Psoas muscle (tissue), 8 donors: ENCODE results near the gene INSIG1. TPM values are rescaled to one million over a fixed set of nuclear protein-coding genes. Genes with fewer than 3 reads are reported as not detected.

Experiments used
- ATAC-seq, 4 donors: fragments of 200-7000 bp; cut with Tn5 transposase; one replicate each; pipeline ENCODE4 v1.9.1; 2020; ENCODE audit warnings: moderate library complexity in 3 of 4, mild to moderate bottlenecking in 2 of 4
- DNase-seq, 2 donors: peaks; one replicate each; pipeline ENCODE4 v3.0.0-alpha.2; 2020
- H3K27ac ChIP-seq: fragments of 200-600 bp; one replicate; pipeline ENCODE4 v1.8.0; 2022
- H3K27me3 ChIP-seq, 3 donors: fragments of 200-600 bp in 1 of 3; one replicate each; pipeline versions ENCODE4 v1.6.1 to v1.8.0; 2013 to 2022; ENCODE audit warnings: low read length in 2 of 3, mild to moderate bottlenecking in 2 of 3, moderate library complexity in 1 of 3; ENCODE audit not compliant: insufficient read depth in 3 of 3
- H3K36me3 ChIP-seq, 2 donors: fragments of 200-600 bp in 1 of 2; one replicate each; pipeline versions ENCODE4 v1.6.1 to v1.8.0; 2013 to 2022; ENCODE audit warnings: low read depth in 1 of 2, mild to moderate bottlenecking in 1 of 2, moderate library complexity in 1 of 2; ENCODE audit not compliant: insufficient read depth in 1 of 2
- H3K4me1 ChIP-seq: fragments of 200-600 bp; one replicate; pipeline ENCODE4 v1.8.0; 2022
- H3K4me3 ChIP-seq: fragments of 200-600 bp; one replicate; pipeline ENCODE4 v1.8.0; 2022; ENCODE audit warnings: mild to moderate bottlenecking
- H3K9me3 ChIP-seq: fragments of 200-600 bp; one replicate; pipeline ENCODE4 v1.8.0; 2022
- WGBS, 3 donors: extraction: QIAGEN DNeasy Blood & Tissue Kit; methylation state at CpG; one replicate each; pipeline versions ENCODE4 v1.1.6 to v1.1.7; 2013; 5-methylcytosine and 5-hydroxymethylcytosine counted together
- intact Hi-C, 2 donors: fragments of 100-400 bp; cut with DNase I; formaldehyde crosslinking; loops; one replicate each; pipeline versions ENCODE4 v1.11.0 to v1.14.2; 2022
- polyA plus RNA-seq, 3 donors: library from polyadenylated mRNA; stranded (reverse); fragments of 200-250 nt; gene quantifications; one replicate each; pipeline ENCODE4 v1.2.3, GENCODE V29; 2013
- total RNA-seq, 4 donors: library from RNA; stranded (reverse); fragmentation: NEBNext Ultra II Directional in 2 of 4; extraction: Animal tissue kit (Norgen Biotek cat#: 25700) in 2 of 4; gene quantifications; one replicate each; pipeline versions ENCODE4 v1.2.1 to v1.2.4, GENCODE V29; 2021 to 2023
- TF ChIP-seq, protein P1 (sequence below): fragments of 200-600 bp; IDR thresholded peaks from one replicate; pipeline ENCODE4 v1.8.0; 2022; ENCODE audit warnings: antibody characterized with exemption
- donor health status: healthy with polysubstance abuse.
- donor health status: DM: no; HTN: no; CAD: no; lungs with moderate emphysema.
- donor health status: Bipolar disorder and iron deficiency.
- donor health status: healthy.
- donor health status: DM: yes; HTN: yes; CAD: no.
- donor health status: DM: no; HTN: no; CAD: no.
- donor health status: DM: no; HTN: no; CAD: no.
- donor health status: DM: yes; HTN: yes; CAD: no.

INSIG1 gene
- total and polyA plus RNA-seq, 7 donors: 4.0 to 20.0 (median 7.4) TPM

DNA sequence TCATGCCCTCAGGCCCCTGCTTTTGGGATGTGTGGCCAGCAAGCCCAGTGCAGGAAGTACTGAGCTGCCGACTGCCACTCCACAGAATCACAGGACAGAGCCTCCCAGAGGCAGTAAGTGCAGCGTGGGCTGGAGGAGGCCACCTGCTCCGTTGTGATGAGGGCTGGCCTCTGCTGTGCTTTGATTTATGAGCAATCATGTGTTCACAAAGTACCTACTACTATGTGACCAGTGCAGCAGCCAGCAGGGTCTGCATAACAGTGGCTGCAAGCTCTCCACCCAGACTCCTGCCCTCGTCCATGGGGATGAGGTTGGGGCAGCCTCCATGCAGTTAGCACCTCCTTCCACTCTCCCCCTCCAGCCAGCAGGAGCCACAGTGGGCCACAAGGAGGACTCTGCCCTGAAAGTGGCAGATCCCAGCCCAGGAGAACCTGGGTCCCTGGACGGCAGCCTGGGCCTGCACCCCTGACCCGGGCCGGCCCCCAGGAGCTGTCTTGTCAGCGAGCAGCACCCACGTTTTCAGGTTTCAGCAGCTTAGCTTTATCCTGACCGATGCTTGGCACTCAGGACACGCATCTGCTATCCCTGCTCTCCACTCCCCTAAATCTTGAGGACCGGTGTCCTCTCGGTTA, 37.7 kb upstream of the INSIG1 start:
- TF ChIP-seq, protein P1, sequence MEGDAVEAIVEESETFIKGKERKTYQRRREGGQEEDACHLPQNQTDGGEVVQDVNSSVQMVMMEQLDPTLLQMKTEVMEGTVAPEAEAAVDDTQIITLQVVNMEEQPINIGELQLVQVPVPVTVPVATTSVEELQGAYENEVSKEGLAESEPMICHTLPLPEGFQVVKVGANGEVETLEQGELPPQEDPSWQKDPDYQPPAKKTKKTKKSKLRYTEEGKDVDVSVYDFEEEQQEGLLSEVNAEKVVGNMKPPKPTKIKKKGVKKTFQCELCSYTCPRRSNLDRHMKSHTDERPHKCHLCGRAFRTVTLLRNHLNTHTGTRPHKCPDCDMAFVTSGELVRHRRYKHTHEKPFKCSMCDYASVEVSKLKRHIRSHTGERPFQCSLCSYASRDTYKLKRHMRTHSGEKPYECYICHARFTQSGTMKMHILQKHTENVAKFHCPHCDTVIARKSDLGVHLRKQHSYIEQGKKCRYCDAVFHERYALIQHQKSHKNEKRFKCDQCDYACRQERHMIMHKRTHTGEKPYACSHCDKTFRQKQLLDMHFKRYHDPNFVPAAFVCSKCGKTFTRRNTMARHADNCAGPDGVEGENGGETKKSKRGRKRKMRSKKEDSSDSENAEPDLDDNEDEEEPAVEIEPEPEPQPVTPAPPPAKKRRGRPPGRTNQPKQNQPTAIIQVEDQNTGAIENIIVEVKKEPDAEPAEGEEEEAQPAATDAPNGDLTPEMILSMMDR: no peak
- Histone ChIP-seq H3K36me3 (no peaks in the 10 kb centered on the region), H3K4me3 (no peak overlapping the region), H3K9me3 (no peaks in the 10 kb centered on the region), H3K4me1 (peaks cover 21% of the 10 kb centered on the region), H3K27ac (no peak overlapping the region), H3K27me3 (no peaks in the 10 kb centered on the region)
- intact Hi-C loops: loop anchor here in 1 of 2 donors (1.0 to 5.0 kb wide), 3 partner anchors 31 to 68 kb away; no protein-coding TSS in a partner anchor
- no peak for ATAC-seq
- WGBS, 3 donors: 88 to 89% (median 89%) methylated on average over 13 of the region's 13 CpGs
- no peak for DNase-seq

DNA sequence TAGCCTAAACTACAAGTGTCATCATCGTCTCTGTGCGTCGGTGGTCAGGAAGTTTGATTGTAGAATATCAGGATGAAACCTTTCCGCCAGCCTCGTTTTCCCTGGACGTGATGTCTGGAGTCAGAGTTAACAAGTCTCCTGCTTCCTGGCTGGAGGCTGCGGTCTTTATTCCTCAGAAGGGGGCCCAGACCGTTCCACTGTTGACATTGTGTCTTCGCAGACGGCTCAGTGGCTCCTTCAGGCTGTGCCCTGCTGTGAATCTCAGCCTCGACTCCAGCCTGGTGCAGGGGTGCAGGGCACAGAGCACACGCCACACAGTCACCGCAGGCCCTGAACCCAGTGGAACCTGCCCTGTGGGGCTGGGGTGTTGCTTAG, 37.2 kb upstream of the INSIG1 start:
- Histone ChIP-seq H3K9me3 (no peaks in the 10 kb centered on the region), H3K27ac (no peak overlapping the region), H3K27me3 (no peaks in the 10 kb centered on the region), H3K36me3 (no peaks in the 10 kb centered on the region), H3K4me1 (peaks cover 21% of the 10 kb centered on the region), H3K4me3 (no peak overlapping the region)
- 92 to 95% (median 93%) methylated on average over 13 of the region's 13 CpGs for WGBS, 3 donors
- TF ChIP-seq, protein P1: no peak
- DNase-seq (no peak), ATAC-seq (no peak)
- intact Hi-C loops: no loop called here

DNA sequence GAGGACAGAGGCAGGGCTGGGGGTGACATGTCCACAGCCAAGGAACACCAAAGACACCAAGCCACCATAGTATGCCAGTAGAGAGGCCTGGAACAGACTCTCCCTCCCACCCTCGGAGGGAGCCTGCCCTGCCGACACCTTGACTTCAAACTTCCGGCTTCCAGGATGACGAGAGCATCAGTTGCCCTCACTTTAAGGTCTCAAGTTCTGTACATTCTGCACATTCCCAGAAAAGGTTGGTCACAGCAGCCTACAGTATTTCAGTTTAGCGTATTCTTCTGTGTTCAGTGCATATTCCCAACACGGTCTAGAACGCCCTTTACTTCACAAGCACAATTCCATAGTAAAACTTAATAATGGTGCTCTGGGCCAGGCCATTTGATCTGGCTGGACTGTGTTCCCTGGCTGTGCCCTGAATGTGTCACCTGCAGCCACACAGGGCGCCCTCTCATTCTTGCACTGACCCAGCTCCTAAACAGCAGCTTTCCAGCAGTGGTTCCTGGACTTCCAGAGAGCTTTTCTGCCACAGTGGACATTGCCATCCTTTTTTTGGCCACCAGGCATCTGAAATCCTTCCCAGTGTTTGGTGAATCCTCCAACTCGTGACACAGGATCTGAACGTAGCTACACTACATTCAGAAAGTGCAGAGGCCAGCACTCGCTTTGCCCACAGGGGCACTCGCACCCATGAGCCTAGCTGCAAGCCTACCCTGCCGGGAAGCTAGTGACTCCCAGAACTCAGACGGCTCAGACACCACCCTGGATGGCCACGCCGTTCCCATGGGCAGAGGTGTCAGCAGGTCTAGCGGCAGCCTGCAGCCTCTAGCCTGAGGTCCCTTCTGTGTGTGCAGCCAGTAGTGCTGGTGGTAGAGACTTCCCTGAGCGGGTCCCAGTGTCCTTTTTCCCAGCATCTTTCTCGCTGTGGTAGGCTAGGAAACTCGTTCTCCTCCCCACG, 36.4 kb upstream of the INSIG1 start:
- H3K36me3 ChIP-seq: no peaks in the 10 kb centered on the region
- H3K27ac ChIP-seq: no peak overlapping the region
- H3K4me3 ChIP-seq: no peak overlapping the region
- no peaks in the 10 kb centered on the region for H3K9me3 ChIP-seq
- peaks cover 21% of the 10 kb centered on the region for H3K4me1 ChIP-seq
- ATAC-seq (no peak), DNase-seq (no peak)
- no peaks in the 10 kb centered on the region for H3K27me3 ChIP-seq
- TF ChIP-seq, protein P1: no peak
- intact Hi-C loops: no loop called here
- 71 to 83% (median 78%) methylated on average over 21 of the region's 21 CpGs for whole genome bisulfite sequencing, 3 donors

DNA sequence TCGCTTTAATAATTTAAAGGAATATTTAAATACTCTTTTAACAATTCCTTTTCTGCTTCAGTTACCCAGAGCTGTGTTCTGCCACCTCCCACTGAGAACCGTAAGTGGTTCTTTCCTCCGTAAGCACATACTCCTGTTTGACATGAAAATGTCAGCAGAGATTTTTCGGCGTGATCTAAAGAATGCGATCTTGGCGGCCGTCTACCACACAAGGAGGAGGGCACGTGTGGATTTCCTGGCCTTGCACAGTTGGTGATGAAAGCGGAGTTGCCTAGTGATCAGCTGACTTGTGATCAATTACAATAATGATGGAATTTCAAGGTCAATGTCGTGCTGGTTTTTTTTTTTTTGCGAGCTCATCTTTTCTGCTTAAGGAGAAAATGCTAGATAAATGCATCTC, 35.6 kb upstream of the INSIG1 start:
- no peak for ATAC-seq

More for the DNA sequence above, 35.6 kb upstream of the INSIG1 start:
- Histone ChIP-seq H3K36me3 (no peaks in the 10 kb centered on the region), H3K9me3 (no peaks in the 10 kb centered on the region), H3K4me1 (peaks cover 17% of the 10 kb centered on the region), H3K27me3 (no peaks in the 10 kb centered on the region), H3K4me3 (no peak overlapping the region), H3K27ac (no peak overlapping the region)
- no peak for DNase-seq
- 80 to 87% (median 82%) methylated on average over 12 of the region's 12 CpGs for WGBS, 3 donors
- TF ChIP-seq, protein P1: no peak
- intact Hi-C loops: no loop called here
